Caki2 (cell line): Measurements from ENCODE around the gene GALNT7. TPM values are rescaled to one million over a fixed set of nuclear protein-coding genes. Genes with fewer than 3 reads are reported as not detected.

Experiments
- DNase-seq: peaks from one replicate; pipeline ENCODE4 v3.0.0-alpha.2; 2015; ENCODE audit warnings: low read depth
- in situ Hi-C: cut with HindIII; loops from 2 replicates; pipeline ENCODE4 v1.10.0; 2016; ENCODE audit warnings: low sequenced_read_pairs, low pct_unique_long_range_greater_than_20kb, mixed read lengths
- total RNA-seq: library from RNA; depleted of rRNA; stranded (reverse); fragments of >200 nt; shearing (Covaris generic); gene quantifications from 2 replicates; pipeline ENCODE4 v1.2.3, GENCODE V29; 2014; ENCODE audit warnings: low replicate concordance

The GALNT7 gene
- total RNA-seq, 1 experiment from 2014 or later: 31.6 TPM

GRCh38 chr4:173337463-173337862 lies 168.9 kb downstream of the GALNT7 start:
- in situ Hi-C loops: no loop called here
- DNase-seq: no peak

- in situ Hi-C loops: no loop called here
- no peak for DNase-seq
Measured at GRCh38 chr4:173343832-173344397, 175.3 kb downstream of the GALNT7 start.

GRCh38 chr4:173345648-173346047 lies 177.0 kb downstream of the GALNT7 start:
- in situ Hi-C loops: no loop called here
- DNase-seq: no peak

- in situ Hi-C loops: no loop called here
Measured at GRCh38 chr4:173346074-173346473, 177.5 kb downstream of the GALNT7 start.

DNA sequence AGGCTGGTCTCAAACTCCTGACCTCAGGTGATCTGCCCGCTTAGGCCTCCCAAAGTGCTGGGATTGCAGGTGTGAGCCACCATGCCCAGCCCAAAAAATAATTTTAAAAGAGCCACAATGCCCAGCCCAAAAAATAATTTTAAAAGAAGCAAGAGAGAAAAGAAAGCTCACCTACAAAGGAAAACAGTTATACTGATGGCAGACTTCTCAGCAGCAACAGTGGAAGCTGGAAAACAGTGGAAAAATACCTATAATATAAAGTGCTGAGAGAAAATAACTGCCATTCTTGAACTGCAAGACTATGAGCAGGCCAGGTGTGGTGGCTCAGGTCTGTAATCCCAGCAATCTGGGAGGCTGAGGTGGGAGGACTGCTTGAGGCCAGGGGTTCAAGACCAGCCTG lies 178.9 kb downstream of the GALNT7 start:
- in situ Hi-C loops: no loop called here
- DNase-seq: no peak

More at GRCh38 chr4:173346074-173346473, 177.5 kb downstream of the GALNT7 start:
- no peak for DNase-seq

DNA sequence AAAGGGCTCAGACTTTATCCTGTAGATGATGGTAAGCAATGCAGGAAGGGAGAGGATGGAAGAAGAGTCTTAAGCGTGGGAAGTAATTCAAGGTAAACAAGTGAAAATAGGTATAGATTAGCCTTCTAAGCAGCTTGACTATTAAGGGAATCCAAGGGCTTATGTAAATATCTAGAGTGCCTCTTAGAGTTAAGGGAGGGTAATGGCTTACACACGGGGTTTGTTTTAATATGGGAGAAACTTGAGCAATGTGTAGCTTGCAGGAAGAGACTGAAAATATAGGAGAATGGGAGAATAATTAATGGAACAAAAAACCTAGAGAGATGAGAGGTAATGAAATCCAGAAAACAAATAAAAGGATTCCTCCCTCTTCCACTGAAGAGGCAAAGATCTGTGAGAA lies 189.3 kb downstream of the GALNT7 start:
- in situ Hi-C loops: no loop called here

DNA sequence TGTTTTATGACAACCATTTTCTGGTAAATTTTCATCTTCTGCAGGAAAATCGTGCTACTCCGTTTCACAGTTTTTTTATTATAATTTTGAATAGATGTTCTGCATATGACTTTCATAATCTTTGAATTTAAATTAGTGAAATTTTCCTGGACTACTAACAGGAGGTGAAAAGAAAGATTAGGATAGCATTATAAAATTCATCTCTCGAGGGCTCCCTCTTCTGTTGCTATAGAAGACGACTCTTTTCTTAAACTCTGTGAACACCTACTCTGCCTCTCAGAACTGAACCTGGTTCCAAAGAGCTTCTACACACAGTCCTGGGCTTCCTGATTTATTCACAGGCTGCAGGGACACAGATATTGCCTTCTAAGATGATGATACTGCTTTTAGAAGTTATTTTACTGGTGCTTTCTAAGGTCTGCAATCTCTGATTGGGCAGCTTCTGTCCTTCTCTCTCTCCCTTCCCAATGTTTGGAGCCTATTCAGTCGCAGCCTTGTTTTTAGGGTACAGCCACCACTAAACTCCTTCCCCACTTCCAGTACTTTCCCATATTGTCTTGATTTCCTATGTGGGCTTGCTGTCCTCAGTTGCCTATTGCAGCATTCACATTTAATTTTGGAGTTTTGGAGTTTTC lies 192.1 kb downstream of the GALNT7 start:
- DNase-seq: no peak
- in situ Hi-C loops: no loop called here

More for the DNA sequence above, 189.3 kb downstream of the GALNT7 start:
- no peak for DNase-seq

DNA sequence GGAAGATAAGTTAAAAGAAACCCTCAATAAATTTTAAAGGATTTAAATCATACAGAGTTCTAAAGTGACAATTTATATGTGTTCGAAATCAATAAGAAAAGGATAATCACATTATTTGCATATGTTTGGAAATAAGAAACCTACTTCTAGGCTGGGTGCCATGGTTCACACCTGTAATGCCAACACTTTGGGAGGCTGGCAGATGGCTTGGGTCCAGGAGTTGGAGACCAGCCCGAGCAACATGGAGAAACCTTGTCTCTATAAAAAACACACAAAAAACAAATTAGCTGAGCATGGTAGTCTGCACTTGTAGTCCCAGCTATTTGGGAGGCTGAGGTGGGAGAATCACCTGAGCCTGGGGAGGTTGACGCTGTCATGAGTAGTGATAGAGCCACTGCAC lies 194.1 kb downstream of the GALNT7 start:
- in situ Hi-C loops: no loop called here
- DNase-seq: no peak

- no peak for DNase-seq
- in situ Hi-C loops: no loop called here
Measured at GRCh38 chr4:173365359-173365996, 196.9 kb downstream of the GALNT7 start.

- in situ Hi-C loops: no loop called here
- peak; percentile 16 for DNase-seq
Measured at GRCh38 chr4:173367285-173367684, 198.7 kb downstream of the GALNT7 start.

DNA sequence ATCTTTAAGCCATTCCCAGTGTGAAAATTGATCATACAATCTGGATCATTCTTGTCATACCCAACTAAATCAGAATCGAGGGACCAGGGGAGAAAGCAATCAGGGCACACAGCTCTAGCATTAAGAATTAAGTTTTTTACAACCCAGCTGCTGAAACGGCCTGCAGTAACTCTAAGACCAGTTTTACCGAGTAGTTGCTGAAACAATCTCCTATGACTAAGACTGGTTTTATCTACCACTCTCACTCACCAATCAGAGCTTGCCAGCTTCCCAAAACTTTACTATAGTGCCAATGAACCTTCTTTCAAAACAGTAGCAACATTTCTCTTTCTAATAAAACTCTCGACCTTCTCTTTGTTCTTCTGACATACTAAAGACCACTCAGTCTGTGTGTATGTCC lies 199.3 kb downstream of the GALNT7 start:
- in situ Hi-C loops: no loop called here
- peak; percentile 12 for DNase-seq

- DNase-seq: no peak
- in situ Hi-C loops: no loop called here
Measured at GRCh38 chr4:173370130-173370476, 201.5 kb downstream of the GALNT7 start.

DNA sequence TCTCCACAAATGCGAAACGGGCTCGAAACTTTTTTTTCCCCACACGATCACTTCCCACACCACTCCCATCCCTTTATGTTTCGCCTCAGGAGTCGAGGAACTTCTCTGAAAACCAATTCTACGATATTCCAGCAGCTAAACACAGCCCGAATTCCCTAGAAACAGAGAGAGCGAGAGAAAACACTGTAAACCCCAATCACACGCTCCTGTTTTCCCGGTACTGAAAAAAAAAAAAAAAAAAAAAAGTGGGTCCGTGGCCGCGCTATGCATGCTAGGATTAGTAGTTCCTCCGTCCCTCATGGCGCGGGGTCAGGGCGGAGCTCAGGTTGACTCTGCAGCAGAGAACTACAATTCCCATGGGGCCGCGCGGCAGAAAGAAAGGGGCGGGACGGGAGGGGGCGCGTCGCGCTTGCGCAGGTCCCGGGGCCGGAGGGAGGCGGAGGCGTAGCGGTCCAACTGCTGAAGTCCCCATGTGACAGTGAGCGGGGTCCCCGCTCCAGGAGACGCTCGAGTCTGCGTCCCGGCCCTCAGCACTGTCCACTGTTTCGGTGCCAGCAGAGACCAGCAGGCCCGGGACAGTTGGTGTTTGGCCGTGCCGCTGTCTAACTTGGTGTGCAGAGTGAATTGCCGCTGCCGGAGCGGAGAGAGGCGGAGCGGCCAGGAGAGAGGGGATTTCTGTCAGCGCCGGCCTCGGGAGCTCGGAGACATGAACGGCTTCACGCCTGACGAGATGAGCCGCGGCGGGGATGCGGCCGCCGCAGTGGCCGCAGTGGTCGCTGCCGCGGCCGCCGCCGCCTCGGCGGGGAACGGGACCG lies 202.1 kb downstream of the GALNT7 start, which contains the start of gene SAP30:
Gene SAP30, plus strand, starts transcription at position 478 of the 815 bp plus-strand sequence. Its CDS starts 229 bp downstream, at position 707.
- DNase-seq: peak; percentile 96
- in situ Hi-C loops: no loop called here

DNA sequence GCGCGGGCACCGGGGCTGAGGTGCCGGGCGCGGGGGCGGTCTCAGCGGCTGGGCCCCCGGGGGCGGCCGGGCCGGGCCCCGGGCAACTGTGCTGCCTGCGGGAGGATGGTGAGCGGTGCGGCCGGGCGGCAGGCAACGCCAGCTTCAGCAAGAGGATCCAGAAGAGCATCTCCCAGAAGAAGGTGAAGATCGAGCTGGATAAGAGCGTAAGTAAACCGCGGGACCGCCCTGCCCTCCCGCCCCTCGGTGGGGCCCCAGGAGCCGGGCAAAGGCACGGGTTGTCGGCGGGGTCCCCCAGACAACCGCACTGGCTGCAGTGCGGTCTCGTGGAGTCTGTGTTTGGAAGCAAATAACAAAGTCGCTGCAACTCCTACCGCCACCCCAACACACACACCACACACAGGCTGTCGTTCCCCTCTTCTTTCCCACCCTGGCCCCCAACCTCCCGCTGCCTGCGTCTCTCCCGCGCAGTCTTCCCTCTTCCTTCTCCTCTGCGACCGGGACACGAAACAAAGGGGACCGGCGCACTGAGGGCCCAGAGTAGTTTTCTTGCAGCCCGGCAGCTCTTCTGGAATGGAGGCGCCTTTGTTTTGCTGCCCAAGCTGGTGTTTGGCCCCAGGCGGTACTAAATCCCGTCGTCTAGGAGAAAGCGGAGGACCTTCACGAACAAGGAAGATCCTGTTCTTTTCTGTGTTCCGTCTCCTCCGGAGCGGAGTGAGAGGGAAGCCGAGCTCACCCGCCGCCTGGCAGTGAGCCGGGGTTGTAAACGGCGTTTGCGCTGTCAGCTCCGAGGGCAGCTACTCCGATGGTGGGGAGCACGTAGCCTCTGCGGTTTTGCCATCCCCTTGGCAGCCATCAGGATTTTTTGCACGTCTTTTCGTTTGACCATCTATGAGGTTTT lies 202.9 kb downstream of the GALNT7 start:
- in situ Hi-C loops: no loop called here
- DNase-seq: peak; percentile 62
